Tibial nerve (tissue), 4 donors: ENCODE measurements around the gene PKN2. TPM values are rescaled to one million over a fixed set of nuclear protein-coding genes. Genes with fewer than 3 reads are reported as not detected.
"Not testable (repeated sequence)": the region's sequence is repeated elsewhere in the genome, so short reads cannot be mapped to it uniquely, and the experiment has no call there.

Source experiments
- DNase-seq, 2 donors: peaks; one replicate each; pipeline ENCODE4 v3.0.0-alpha.2; 2019; ENCODE audit warnings: low spot score in 2 of 2
- H3K27ac ChIP-seq, 4 donors: fragments of 200-600 bp; sonication (generic) in 3 of 4; one replicate each; pipeline ENCODE4 v1.5.1; 2017 to 2019; ENCODE audit warnings: mild to moderate bottlenecking in 1 of 4
- H3K27me3 ChIP-seq, 2 donors: fragments of 200-600 bp; sonication (generic) in 1 of 2; one replicate each; pipeline versions ENCODE4 v1.5.1 to v1.6.0; 2017 to 2019
- H3K36me3 ChIP-seq, 3 donors: fragments of 200-600 bp; sonication (generic); one replicate each; pipeline ENCODE4 v1.5.1; 2018 to 2019
- H3K4me1 ChIP-seq, 4 donors: fragments of 200-600 bp; sonication (generic) in 3 of 4; one replicate each; pipeline ENCODE4 v1.5.1; 2017 to 2019
- H3K4me3 ChIP-seq, 4 donors: fragments of 200-600 bp; sonication (generic) in 3 of 4; one replicate each; pipeline ENCODE4 v1.5.1; 2017 to 2019; ENCODE audit warnings: mild to moderate bottlenecking in 1 of 4, moderate library complexity in 1 of 4
- H3K9me3 ChIP-seq, 4 donors: fragments of 200-600 bp; sonication (generic) in 3 of 4; one replicate each; pipeline ENCODE4 v1.5.1; 2017 to 2019
- EP300 ChIP-seq, 2 donors: sonication (generic); formaldehyde crosslinking; IDR thresholded peaks; one replicate each; pipeline ENCODE4 v1.6.1; 2017; ENCODE audit warnings: antibody characterized with exemption in 2 of 2, mild to moderate bottlenecking in 1 of 2
- POLR2A ChIP-seq, 2 donors: fragments of 450-650 bp; IDR thresholded peaks; one replicate each; pipeline ENCODE4 v1.6.1; 2017; ENCODE audit warnings: antibody characterized with exemption in 2 of 2, mild to moderate bottlenecking in 2 of 2, moderate library complexity in 2 of 2
- WGBS, 2 donors: methylation state at CpG; one replicate each; pipeline ENCODE4 v1.1.5; 2018; 5-methylcytosine and 5-hydroxymethylcytosine counted together
- total RNA-seq, 4 donors: library from RNA; depleted of rRNA; stranded (reverse); fragments of >200 nt; gene quantifications; one replicate each; pipeline ENCODE4 v1.1.0, GENCODE V29; 2016
- TF ChIP-seq, protein P1 (sequence below), 5 experiments: fragments of 200-600 bp in 3 of 5; fragments of 450-650 bp in 2 of 5; sonication (generic) in 3 of 5; IDR thresholded peaks; one replicate each; pipeline ENCODE4 v1.5.1; 2016 to 2019; ENCODE audit warnings: antibody characterized with exemption in 5 of 5, mild to moderate bottlenecking in 3 of 5, moderate library complexity in 2 of 5

PKN2 gene
- total RNA-seq, 4 donors from 2014 or later, result 36.3 to 65.9 (median 50.1) TPM

DNA sequence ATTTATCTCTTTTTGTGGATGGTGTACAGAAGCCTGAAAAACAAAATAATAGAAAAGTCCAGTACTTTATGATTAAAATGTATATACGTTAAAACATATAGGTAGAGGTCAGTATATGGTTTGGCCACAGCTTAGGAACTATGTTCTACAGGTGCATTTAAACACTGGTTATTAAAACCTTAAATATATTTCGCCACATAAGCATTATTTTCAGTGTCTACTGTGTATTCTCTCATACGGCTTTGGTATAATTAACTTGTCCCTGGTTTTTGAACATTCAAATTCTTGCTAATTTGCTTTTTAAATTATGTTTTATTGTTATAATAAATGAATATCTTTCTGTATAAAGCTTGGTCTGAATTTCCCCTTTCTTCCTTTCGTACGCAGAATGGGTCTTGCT lies 119.4 kb downstream of the PKN2 start:
- Histone ChIP-seq H3K4me1 (no peaks in the 10 kb centered on the region), H3K4me3 (no peak overlapping the region), H3K27me3 (no peaks in the 10 kb centered on the region), H3K27ac (no peak overlapping the region), H3K36me3 (peaks cover 0 to 77% (median 7%) of the 10 kb centered on the region in 3 donors), H3K9me3 (no peaks in the 10 kb centered on the region)
- WGBS, 2 donors, result 88% methylated on average over 5 of the region's 5 CpGs
- TF ChIP-seq, protein P1, sequence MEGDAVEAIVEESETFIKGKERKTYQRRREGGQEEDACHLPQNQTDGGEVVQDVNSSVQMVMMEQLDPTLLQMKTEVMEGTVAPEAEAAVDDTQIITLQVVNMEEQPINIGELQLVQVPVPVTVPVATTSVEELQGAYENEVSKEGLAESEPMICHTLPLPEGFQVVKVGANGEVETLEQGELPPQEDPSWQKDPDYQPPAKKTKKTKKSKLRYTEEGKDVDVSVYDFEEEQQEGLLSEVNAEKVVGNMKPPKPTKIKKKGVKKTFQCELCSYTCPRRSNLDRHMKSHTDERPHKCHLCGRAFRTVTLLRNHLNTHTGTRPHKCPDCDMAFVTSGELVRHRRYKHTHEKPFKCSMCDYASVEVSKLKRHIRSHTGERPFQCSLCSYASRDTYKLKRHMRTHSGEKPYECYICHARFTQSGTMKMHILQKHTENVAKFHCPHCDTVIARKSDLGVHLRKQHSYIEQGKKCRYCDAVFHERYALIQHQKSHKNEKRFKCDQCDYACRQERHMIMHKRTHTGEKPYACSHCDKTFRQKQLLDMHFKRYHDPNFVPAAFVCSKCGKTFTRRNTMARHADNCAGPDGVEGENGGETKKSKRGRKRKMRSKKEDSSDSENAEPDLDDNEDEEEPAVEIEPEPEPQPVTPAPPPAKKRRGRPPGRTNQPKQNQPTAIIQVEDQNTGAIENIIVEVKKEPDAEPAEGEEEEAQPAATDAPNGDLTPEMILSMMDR (IDR thresholded peaks at IDR 0.05), result no peak
- TF ChIP-seq POLR2A (IDR thresholded peaks at IDR 0.05), result no peak
- no peak for TF ChIP-seq EP300 (IDR thresholded peaks at IDR 0.05)
- DNase-seq, result no peak

GRCh38 chr1:88812366-88812765 lies 128.3 kb downstream of the PKN2 start:
- Histone ChIP-seq H3K27ac (no peak overlapping the region), H3K36me3 (peaks cover 0 to 68% (median 0%) of the 10 kb centered on the region in 3 donors), H3K4me3 (no peak overlapping the region), H3K4me1 (no peaks in the 10 kb centered on the region), H3K9me3 (no peaks in the 10 kb centered on the region), H3K27me3 (no peaks in the 10 kb centered on the region)
- no peak for TF ChIP-seq POLR2A (IDR thresholded peaks at IDR 0.05)
- TF ChIP-seq, protein P1 (IDR thresholded peaks at IDR 0.05), result no peak
- no peak for TF ChIP-seq EP300 (IDR thresholded peaks at IDR 0.05)
- DNase-seq, result no peak

DNA sequence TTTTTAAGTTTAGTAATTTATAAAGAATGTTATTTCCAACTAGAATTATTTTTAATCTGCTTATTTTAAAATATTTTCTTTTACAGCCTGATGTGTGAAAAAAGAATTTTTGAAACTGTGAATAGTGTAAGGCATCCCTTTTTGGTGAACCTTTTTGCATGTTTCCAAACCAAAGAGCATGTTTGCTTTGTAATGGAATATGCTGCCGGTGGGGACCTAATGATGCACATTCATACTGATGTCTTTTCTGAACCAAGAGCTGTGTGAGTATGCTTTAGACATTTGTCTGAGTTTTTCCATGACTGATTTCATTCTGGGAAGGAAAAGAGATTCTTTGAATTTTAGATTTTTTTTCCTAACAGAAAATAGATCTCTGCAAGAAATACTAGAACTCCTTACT lies 129.4 kb downstream of the PKN2 start:
- WGBS, 2 donors, result 63 to 78% methylated on average over 1 of the region's 1 CpG
- no peaks in the 10 kb centered on the region for H3K4me1 ChIP-seq
- no peak for DNase-seq
- no peak overlapping the region for H3K4me3 ChIP-seq
- H3K27ac ChIP-seq, result no peak overlapping the region
- peaks cover 0 to 70% (median 0%) of the 10 kb centered on the region in 3 donors for H3K36me3 ChIP-seq
- H3K9me3 ChIP-seq, result no peaks in the 10 kb centered on the region
- no peak for TF ChIP-seq POLR2A (IDR thresholded peaks at IDR 0.05)
- TF ChIP-seq, protein P1 (IDR thresholded peaks at IDR 0.05), result no peak
- TF ChIP-seq EP300 (IDR thresholded peaks at IDR 0.05), result no peak
- no peaks in the 10 kb centered on the region for H3K27me3 ChIP-seq

DNA sequence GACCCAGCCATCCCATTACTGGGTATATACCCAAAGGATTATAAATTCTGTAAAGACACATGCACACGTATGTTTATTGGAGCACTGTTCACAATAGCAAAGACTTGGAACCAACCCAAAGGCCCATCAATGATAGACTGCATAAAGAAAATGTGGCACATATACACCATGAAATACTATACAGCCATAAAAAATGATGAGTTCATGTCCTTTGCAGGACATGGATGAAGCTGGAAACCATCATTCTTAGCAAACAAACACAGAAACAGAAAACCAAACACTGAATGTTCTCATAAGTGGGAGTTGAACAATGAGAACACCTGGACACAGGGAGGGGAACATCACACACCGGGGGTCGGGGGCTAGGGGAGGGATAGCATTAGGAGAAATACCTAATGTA lies 135.6 kb downstream of the PKN2 start:
- WGBS, 2 donors, result 96 to 97% methylated on average over 3 of the region's 3 CpGs
- peaks cover 0 to 71% (median 6%) of the 10 kb centered on the region in 3 donors for H3K36me3 ChIP-seq
- H3K4me3 ChIP-seq, H3K27me3 ChIP-seq, DNase-seq, H3K27ac ChIP-seq, H3K9me3 ChIP-seq, H3K4me1 ChIP-seq: not testable (repeated sequence)

DNA sequence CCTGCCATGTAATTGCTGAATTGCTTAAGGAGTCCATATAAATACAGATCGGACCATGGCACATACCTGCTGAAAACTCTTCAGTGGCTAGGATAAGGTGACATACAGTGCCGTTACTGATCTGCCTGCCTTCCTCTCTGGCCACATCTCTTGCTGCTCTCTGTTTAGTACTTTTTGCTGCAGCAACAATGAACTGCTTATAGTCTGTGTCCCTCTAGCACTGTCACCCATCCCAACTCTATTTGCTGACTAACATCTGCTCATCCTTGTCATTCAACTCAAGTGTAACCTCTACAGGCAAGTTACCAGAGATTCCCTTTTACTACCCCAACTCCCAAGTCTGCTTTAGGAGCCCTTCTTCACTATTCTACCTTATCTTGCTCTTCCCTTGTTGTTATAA lies 141.6 kb downstream of the PKN2 start:
- WGBS, 2 donors, result 84 to 87% methylated on average over 2 of the region's 2 CpGs
- peaks cover 0 to 72% (median 12%) of the 10 kb centered on the region in 3 donors for H3K36me3 ChIP-seq
- TF ChIP-seq, protein P1 (IDR thresholded peaks at IDR 0.05), result no peak
- TF ChIP-seq POLR2A (IDR thresholded peaks at IDR 0.05), result no peak
- no peak for TF ChIP-seq EP300 (IDR thresholded peaks at IDR 0.05)

GRCh38 chr1:88847643-88848042 lies 163.6 kb downstream of the PKN2 start:
- Histone ChIP-seq H3K27ac (no peak overlapping the region), H3K36me3 (peaks cover 0 to 34% (median 3%) of the 10 kb centered on the region in 3 donors), H3K27me3 (no peaks in the 10 kb centered on the region), H3K9me3 (no peaks in the 10 kb centered on the region), H3K4me1 (no peaks in the 10 kb centered on the region), H3K4me3 (no peak overlapping the region)
- no peak for DNase-seq
- TF ChIP-seq EP300 (IDR thresholded peaks at IDR 0.05) (no peak), POLR2A (IDR thresholded peaks at IDR 0.05) (no peak)
- TF ChIP-seq, protein P1 (IDR thresholded peaks at IDR 0.05), result no peak
- 8 to 9% methylated on average over 1 of the region's 1 CpG for WGBS, 2 donors

More for the DNA sequence above, 141.6 kb downstream of the PKN2 start:
- no peaks in the 10 kb centered on the region for H3K27me3 ChIP-seq
- H3K4me3 ChIP-seq, result no peak overlapping the region
- DNase-seq, result no peak
- peaks cover 0 to 3% (median 0%) of the 10 kb centered on the region in 4 donors for H3K4me1 ChIP-seq
- H3K27ac ChIP-seq, result no peak overlapping the region
- no peaks in the 10 kb centered on the region for H3K9me3 ChIP-seq
